Activated CD8-positive, alpha-beta T cell treated with anti-CD3 and anti-CD28 coated beads, Interleukin-2, amount 10 ng/mL, durations not matched to agents 7 days and 5 days (primary cell): ENCODE measurements around the gene BCAS3. TPM values are rescaled to one million over a fixed set of nuclear protein-coding genes. Genes with fewer than 3 reads are reported as not detected.
"Not testable (repeated sequence)": the region's sequence is repeated elsewhere in the genome, so short reads cannot be mapped to it uniquely, and the experiment has no call there.

Experiments used
- ATAC-seq: fragments of 150-1000 bp; cut with Tn5 transposase; one replicate; pipeline ENCODE4 v1.10.0; 2021; ENCODE audit warnings: moderate library complexity
- CTCF ChIA-PET: fragments of 350-600 bp; sonication (Branson Sonifier 250); formaldehyde crosslinking; loops from one replicate; lab custom pipeline; 2021; ENCODE audit warnings: antibody characterized with exemption; lab: Charles Lee
- POLR2A ChIA-PET: fragments of 350-600 bp; sonication (Branson Sonifier 250); formaldehyde crosslinking; loops from one replicate; lab custom pipeline; 2021; ENCODE audit warnings: antibody characterized with exemption; lab: Charles Lee
- DNase-seq: peaks from one replicate; pipeline ENCODE4 v3.0.0-alpha.2; 2020
- H3K27ac Mint-ChIP-seq: one replicate; pipeline ENCODE4 v1.8.0; 2021; ENCODE audit warnings: mild to moderate bottlenecking, mixed read lengths
- H3K27me3 Mint-ChIP-seq: one replicate; pipeline ENCODE4 v1.8.0; 2021; ENCODE audit warnings: low read depth, mixed read lengths
- H3K36me3 Mint-ChIP-seq: one replicate; pipeline ENCODE4 v1.8.0; 2021; ENCODE audit warnings: low read depth, mixed read lengths
- H3K4me1 Mint-ChIP-seq: one replicate; pipeline ENCODE4 v1.8.0; 2021; ENCODE audit warnings: low read depth, mixed read lengths
- H3K4me3 Mint-ChIP-seq: one replicate; pipeline ENCODE4 v1.8.0; 2021; ENCODE audit warnings: mild to moderate bottlenecking, mixed read lengths
- H3K9me3 Mint-ChIP-seq: one replicate; pipeline ENCODE4 v1.8.0; 2022; ENCODE audit warnings: mixed read lengths; ENCODE audit not compliant: insufficient read depth
- total RNA-seq, 2 experiments: library from RNA; stranded (reverse); gene quantifications; one replicate each; pipeline ENCODE4 v1.2.3, GENCODE V29; 2021

Gene BCAS3
- total RNA-seq, 2 experiments from 2014 or later = 13.0 to 16.3 TPM

DNA sequence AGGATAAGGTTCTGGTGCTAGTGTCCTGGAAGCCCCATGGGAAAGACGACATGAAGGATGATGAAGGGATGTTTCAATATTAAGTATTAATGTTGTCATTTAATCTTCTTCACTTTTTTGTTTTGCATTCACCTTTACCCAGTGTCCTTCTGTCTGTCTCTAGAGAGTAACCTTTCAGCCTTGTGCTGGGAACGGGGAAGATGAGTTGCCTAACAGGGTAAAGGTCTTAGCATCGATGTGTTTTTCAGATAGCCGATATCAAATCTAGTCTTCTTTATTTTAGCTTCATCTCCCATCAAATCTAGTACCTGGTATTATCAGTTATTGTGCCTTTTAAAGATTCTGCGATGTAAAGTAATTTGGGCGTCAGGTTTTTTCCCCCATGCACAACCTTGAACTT, 125.4 kb downstream of the BCAS3 start:
- no peaks in the 10 kb centered on the region for H3K4me1 Mint-ChIP-seq
- no peak for ATAC-seq
- CTCF ChIA-PET = no interaction called here

DNA sequence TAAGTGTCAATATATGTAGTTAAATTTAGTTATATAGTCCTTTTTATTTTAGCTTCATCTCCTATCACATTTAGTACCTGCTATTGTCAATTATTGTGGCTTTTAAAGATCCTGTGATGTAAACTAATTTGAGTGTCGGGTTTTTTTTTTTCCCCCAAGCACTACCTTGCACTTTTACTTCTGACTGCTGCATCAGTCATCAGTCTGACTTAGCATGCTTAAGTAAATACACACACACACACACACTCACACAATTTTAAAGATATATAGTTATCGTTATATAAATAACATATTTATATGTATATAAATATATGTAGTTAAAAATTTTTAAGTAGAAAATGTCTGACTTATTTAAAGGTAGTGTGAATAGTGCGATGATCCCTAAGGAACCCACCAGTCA, 127.2 kb downstream of the BCAS3 start:
- CTCF ChIA-PET = no interaction called here
- ATAC-seq = no peak
- no peak overlapping the region for H3K4me3 Mint-ChIP-seq

More for the DNA sequence above, 125.4 kb downstream of the BCAS3 start:
- POLR2A ChIA-PET = no interaction called here
- H3K36me3 Mint-ChIP-seq = no peaks in the 10 kb centered on the region
- no peak overlapping the region for H3K27ac Mint-ChIP-seq
- H3K9me3 Mint-ChIP-seq = no peaks in the 10 kb centered on the region
- H3K27me3 Mint-ChIP-seq = no peaks in the 10 kb centered on the region
- no peak for DNase-seq
- no peak overlapping the region for H3K4me3 Mint-ChIP-seq

DNA sequence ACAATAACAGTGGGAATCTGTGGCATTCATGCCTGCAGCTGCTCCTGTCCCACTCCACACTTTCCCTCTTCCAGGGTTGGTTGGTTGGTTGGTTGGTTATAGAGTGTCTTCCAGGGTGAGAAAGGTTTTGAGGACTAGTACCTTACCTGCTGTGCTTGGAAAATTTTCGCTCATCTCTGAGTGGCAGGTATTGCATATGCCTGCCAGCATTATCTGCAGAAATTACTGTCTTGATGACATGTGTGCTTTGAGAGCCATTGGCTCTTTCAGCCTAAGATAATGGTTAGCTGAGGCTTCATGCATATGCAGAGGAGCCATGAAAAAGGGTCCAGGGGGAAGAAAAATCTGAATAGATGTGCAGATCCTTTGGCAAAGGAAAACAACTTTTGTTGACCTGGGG, 131.8 kb downstream of the BCAS3 start:
- no peak for DNase-seq
- peaks cover 7% of the 10 kb centered on the region for H3K9me3 Mint-ChIP-seq
- ChIA-PET CTCF (no interaction called here), POLR2A (no interaction called here)
- no peak overlapping the region for H3K27ac Mint-ChIP-seq
- H3K36me3 Mint-ChIP-seq = no peaks in the 10 kb centered on the region
- H3K4me3 Mint-ChIP-seq = no peak overlapping the region
- H3K4me1 Mint-ChIP-seq = no peaks in the 10 kb centered on the region
- ATAC-seq = no peak
- H3K27me3 Mint-ChIP-seq = no peaks in the 10 kb centered on the region

More for the DNA sequence above, 127.2 kb downstream of the BCAS3 start:
- no peak for DNase-seq
- Mint-ChIP-seq H3K4me1 (no peaks in the 10 kb centered on the region), H3K9me3 (no peaks in the 10 kb centered on the region), H3K36me3 (no peaks in the 10 kb centered on the region), H3K27ac (no peak overlapping the region), H3K27me3 (no peaks in the 10 kb centered on the region)
- POLR2A ChIA-PET = no interaction called here

DNA sequence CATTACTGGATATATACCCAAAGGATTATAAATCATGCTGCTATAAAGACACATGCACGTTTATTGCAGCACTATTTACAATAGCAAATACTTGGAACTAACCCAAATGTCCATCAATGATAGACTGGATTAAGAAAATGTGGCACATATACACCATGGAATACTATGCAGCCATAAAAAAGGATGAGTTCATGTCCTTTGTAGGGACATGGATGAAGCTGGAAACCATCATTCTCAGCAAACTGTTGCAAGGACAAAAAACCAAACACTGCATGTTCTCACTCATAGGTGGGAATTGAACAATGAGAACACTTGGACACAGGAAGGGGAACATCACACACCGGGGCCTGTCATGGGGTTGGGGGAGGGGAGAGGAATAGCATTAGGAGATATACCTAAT, 137.3 kb downstream of the BCAS3 start:
- H3K36me3 Mint-ChIP-seq, POLR2A ChIA-PET, H3K4me3 Mint-ChIP-seq, CTCF ChIA-PET, H3K9me3 Mint-ChIP-seq, H3K27ac Mint-ChIP-seq, ATAC-seq, DNase-seq, H3K27me3 Mint-ChIP-seq, H3K4me1 Mint-ChIP-seq: not testable (repeated sequence)

DNA sequence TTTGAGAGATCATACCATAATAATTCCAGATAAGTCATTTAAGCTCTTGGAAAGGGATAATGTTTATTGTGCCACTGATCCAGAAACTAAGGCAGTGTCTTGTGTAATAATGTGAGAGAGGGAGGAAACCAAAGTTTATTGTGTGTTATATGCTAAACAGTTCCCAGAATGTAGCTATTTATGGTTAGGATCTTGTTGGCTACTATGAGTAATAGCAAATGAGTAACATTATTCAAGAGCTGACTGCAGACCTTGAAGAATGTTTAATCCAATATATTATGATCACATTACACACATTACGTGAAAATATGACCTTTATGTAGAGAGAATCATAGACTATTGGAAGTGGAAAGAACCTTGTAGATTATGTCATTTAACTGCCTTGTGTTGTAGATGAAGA, 139.5 kb downstream of the BCAS3 start:
- ChIA-PET POLR2A (no interaction called here), CTCF (no interaction called here)
- Mint-ChIP-seq H3K9me3 (peaks cover 7% of the 10 kb centered on the region), H3K27ac (no peak overlapping the region), H3K27me3 (no peaks in the 10 kb centered on the region), H3K36me3 (no peaks in the 10 kb centered on the region), H3K4me1 (no peaks in the 10 kb centered on the region), H3K4me3 (no peak overlapping the region)
- ATAC-seq (no peak), DNase-seq (no peak)

DNA sequence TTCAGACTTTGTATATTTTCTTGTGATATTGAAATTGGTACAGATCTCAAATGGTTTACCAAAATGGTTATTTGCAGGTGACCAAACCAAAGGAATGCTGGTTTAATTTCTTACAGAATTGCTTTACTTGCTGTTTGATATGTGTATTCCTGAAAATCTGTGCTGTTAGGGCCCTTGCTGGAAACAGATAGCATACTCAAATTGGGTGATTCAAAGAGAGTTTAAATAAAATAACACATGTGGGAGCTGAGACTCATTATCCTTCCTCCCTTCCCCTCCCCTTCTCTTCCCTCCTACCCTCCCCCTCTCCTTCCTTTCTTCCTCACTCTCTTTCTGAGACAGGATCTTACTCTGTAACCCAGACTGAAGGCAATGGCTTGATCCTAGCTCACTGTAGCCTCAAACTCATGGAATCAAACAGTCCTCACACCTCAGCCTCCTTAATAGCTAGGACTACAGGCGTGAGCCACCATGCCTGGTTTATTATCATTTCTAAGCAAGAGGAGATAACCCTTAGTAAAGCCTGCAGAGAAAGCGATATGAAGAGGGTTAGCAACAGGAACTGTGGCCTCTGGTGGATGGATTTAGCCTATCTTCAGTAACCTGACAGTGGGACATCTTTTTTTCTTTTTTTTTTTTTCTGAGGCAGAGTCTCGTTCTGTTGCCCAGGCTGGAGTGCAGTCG, 141.9 kb downstream of the BCAS3 start:
- H3K27me3 Mint-ChIP-seq = no peaks in the 10 kb centered on the region
- no peak overlapping the region for H3K4me3 Mint-ChIP-seq
- CTCF ChIA-PET = interaction anchor here (0.5 kb wide), 1 partner anchor 1905 kb away, joined by 3 read pairs; no protein-coding TSS in a partner anchor
- no peaks in the 10 kb centered on the region for H3K4me1 Mint-ChIP-seq
- ATAC-seq (no peak), DNase-seq (no peak)
- no peaks in the 10 kb centered on the region for H3K36me3 Mint-ChIP-seq
- POLR2A ChIA-PET = no interaction called here
- no peaks in the 10 kb centered on the region for H3K9me3 Mint-ChIP-seq
- H3K27ac Mint-ChIP-seq = no peak overlapping the region

DNA sequence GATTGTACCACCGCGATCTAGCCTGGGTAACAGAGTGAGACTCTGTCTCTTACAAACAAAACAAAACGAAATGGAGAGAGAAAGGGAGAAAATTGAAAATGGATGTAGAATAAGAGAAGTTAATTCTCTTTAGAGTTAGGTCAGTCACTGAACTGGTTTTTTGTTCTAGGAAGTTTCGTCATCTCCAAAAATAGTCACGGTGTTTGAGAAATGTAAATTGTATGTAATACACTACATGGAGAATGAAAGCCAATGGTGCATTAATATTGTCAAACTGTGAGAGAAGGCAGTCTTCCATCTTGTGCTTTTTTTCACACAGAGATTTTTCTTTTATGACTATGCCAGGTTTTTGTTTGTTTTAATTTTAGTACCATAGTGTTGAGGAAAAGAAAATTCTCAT, 145.9 kb downstream of the BCAS3 start:
- ATAC-seq (no peak), DNase-seq (no peak)
- Mint-ChIP-seq H3K36me3 (no peaks in the 10 kb centered on the region), H3K27ac (no peak overlapping the region), H3K9me3 (no peaks in the 10 kb centered on the region), H3K4me1 (no peaks in the 10 kb centered on the region), H3K4me3 (no peak overlapping the region), H3K27me3 (no peaks in the 10 kb centered on the region)
- ChIA-PET CTCF (no interaction called here), POLR2A (no interaction called here)

DNA sequence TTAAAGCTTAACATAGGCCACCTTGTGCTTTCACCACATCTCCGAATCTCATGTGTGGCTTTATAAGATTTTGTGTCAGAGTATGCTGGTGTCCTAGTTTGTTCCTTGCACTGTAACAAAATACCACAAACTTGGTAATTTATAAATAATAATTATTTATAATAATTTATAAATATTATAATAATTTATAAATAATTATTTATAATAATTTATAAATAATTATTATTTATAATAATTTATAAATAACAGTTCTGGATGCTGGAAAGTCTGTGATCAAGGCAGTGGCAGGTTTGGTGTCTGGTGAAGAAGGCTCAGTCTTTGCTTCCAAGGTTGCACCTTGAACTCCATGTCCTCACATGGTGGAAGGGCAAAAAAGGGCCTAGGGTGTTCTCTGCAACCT, 147.7 kb downstream of the BCAS3 start:
- Mint-ChIP-seq H3K27me3 (no peaks in the 10 kb centered on the region), H3K4me1 (no peaks in the 10 kb centered on the region), H3K27ac (no peak overlapping the region), H3K4me3 (no peak overlapping the region), H3K9me3 (no peaks in the 10 kb centered on the region), H3K36me3 (no peaks in the 10 kb centered on the region)
- ATAC-seq = no peak
- ChIA-PET CTCF (no interaction called here), POLR2A (no interaction called here)
- no peak for DNase-seq

DNA sequence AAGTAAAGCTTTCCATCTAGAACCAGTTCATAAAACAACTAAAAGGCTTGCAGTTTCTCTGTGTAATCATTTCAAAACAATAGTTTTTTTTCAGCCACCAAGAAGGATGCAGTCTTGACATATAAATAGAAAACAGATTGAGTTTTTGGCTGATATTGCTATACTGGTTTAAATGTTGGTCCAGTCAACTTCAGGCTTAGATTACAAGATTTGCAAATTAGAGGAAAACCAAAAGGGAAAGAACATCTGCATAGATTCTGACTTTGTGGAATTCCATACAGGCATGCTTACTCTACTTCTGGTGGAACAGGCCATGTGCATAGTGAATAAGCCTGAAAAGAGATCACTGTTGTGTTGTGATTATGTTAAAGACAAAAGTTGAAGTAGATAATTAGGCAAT, 150.3 kb downstream of the BCAS3 start:
- DNase-seq (no peak), ATAC-seq (no peak)
- H3K27me3 Mint-ChIP-seq = no peaks in the 10 kb centered on the region
- H3K9me3 Mint-ChIP-seq = no peaks in the 10 kb centered on the region
- no peak overlapping the region for H3K27ac Mint-ChIP-seq
- no peaks in the 10 kb centered on the region for H3K4me1 Mint-ChIP-seq
- ChIA-PET CTCF (no interaction called here), POLR2A (no interaction called here)
- H3K36me3 Mint-ChIP-seq = no peaks in the 10 kb centered on the region
- no peak overlapping the region for H3K4me3 Mint-ChIP-seq

DNA sequence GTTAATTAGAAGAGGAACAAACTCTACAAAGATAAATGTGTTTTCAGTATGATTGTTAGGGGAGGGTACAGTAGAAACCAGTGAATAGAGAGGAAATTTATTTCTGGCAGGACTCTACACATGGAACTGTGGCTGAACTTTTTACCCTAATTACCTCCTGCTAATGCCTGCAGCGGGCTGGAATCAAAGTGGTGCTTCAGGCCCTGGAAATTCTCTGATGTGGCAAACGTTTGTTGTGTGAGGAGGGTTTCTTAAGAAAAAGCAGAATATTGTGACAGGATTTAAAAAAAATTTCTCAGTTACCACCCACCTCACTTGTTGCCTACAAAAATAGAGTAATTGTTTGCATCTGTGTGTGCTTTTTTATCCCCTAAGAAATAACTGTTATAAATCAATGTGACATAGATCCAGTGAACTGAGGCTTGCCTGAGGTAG, 154.5 kb downstream of the BCAS3 start:
- ATAC-seq (no peak), DNase-seq (no peak)
- Mint-ChIP-seq H3K27ac (no peak overlapping the region), H3K27me3 (no peaks in the 10 kb centered on the region), H3K4me1 (no peaks in the 10 kb centered on the region), H3K9me3 (no peaks in the 10 kb centered on the region), H3K4me3 (no peak overlapping the region), H3K36me3 (no peaks in the 10 kb centered on the region)
- ChIA-PET POLR2A (no interaction called here), CTCF (no interaction called here)

DNA sequence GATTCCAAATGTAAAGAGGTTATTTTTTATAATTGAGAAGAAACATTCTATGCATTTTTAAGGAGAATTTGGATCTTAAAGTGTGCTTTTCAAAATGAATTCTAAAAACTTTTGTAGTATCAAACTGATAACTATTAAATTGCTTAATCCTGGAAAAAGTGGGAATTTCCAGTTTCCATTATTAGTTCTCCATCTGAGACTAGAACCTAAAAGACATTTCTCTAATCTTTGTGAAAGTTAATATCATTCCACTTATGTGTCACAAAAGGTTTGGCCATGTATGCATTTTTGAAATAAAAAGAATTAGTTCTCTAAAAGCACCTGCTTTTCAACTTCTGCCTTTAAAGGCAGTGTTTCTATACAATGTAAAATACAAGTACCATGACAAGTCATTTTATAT, 155.0 kb downstream of the BCAS3 start:
- H3K27ac Mint-ChIP-seq = no peak overlapping the region
- no peaks in the 10 kb centered on the region for H3K4me1 Mint-ChIP-seq
- H3K36me3 Mint-ChIP-seq = no peaks in the 10 kb centered on the region
- no peaks in the 10 kb centered on the region for H3K27me3 Mint-ChIP-seq
- ChIA-PET CTCF (no interaction called here), POLR2A (no interaction called here)
- ATAC-seq (no peak), DNase-seq (no peak)
- H3K4me3 Mint-ChIP-seq = no peak overlapping the region
- no peaks in the 10 kb centered on the region for H3K9me3 Mint-ChIP-seq

DNA sequence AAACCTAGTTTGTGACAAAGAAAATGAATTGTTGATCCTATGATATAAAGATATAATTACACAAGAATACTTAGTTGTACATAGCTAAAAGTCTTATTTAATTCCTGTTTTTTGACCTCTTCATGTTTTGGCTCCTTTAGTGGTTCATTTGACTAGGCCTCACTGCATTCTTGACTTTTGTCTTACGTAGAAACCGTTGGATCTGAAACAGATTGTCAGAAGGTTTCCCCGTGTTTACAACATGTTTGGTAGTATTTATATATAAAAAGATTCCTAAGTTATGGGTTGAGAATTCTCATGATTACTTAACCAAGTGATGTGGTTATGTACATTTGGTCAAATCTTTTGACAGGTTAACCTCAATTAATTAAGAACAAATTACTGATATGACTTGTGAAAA, 162.8 kb downstream of the BCAS3 start:
- CTCF ChIA-PET = no interaction called here
- Mint-ChIP-seq H3K27me3 (no peaks in the 10 kb centered on the region), H3K4me1 (no peaks in the 10 kb centered on the region), H3K4me3 (no peak overlapping the region), H3K27ac (no peak overlapping the region), H3K9me3 (no peaks in the 10 kb centered on the region), H3K36me3 (no peaks in the 10 kb centered on the region)
- no peak for ATAC-seq
- POLR2A ChIA-PET = no interaction called here
- no peak for DNase-seq

DNA sequence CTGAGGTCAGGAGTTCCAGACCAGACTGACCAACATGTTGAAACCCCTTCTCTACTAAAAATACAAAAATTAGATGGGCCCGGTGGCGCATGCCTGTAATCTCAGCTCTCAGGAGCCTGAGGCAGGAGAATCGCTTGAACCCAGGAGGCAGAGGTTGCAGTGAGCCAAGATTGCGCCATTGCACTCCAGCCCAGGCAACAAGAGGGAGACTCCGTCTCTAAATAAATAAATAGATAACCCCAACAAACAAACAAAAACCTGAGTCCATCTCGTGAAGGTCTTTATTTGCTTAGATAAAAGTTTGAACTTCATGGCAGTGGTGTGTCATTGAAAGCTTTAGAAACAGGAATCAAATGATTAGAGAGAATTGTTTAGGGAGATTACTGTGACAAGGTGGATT, 167.4 kb downstream of the BCAS3 start:
- ChIA-PET POLR2A (no interaction called here), CTCF (no interaction called here)
- ATAC-seq (no peak), DNase-seq (no peak)
- no peaks in the 10 kb centered on the region for H3K36me3 Mint-ChIP-seq
- H3K9me3 Mint-ChIP-seq = no peaks in the 10 kb centered on the region
- no peaks in the 10 kb centered on the region for H3K4me1 Mint-ChIP-seq
- H3K4me3 Mint-ChIP-seq = no peak overlapping the region
- H3K27me3 Mint-ChIP-seq = no peaks in the 10 kb centered on the region
- H3K27ac Mint-ChIP-seq = no peak overlapping the region
